Limb (tissue), 2 donors: ENCODE data around the gene RHEB.

ENCODE experiments used
- DNase-seq, 2 donors: peaks; one replicate each; pipeline ENCODE4 v3.0.0-alpha.2; 2016; ENCODE audit errors: extremely low spot score in 2 of 2

The RHEB gene

DNA sequence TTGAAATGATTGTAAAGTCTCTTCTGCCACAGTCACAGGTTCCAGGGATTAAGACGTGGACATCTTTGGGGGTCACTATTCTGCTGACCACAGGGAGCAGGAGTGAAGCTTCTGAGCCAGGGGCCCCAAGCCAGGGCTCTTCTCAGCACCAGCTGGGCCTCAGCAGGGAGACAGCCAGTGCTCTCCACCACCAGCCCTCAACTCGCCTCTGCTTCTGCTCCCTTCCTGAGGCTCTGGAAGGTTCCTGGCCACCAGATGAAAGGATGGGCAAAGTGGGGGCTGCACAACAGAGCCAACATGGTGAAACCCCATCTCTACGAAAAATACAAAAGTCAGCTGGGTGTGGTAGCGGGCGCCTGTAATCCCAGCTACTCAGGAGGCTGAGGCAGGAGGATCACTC lies 68.5 kb downstream of the RHEB start:
- no peak for DNase-seq

DNA sequence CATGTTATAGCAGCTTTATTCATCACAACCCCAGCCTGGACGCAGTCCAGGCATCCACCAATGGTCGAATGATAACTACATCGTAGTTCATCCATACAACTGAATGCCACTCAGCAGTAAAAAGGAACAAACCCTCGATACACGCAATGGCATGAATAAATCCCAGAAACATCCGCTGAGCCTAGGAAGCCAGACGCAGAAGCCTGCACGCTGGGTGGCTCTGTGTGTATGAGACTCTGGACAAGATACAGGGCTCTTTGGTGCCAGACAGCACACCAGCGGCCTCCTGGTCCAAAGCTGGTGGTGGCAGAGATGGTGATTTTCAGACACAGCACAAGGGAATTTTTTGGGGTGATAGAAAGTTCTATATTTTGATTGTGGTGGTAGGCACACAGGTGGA lies 69.7 kb downstream of the RHEB start:
- DNase-seq: no peak

DNA sequence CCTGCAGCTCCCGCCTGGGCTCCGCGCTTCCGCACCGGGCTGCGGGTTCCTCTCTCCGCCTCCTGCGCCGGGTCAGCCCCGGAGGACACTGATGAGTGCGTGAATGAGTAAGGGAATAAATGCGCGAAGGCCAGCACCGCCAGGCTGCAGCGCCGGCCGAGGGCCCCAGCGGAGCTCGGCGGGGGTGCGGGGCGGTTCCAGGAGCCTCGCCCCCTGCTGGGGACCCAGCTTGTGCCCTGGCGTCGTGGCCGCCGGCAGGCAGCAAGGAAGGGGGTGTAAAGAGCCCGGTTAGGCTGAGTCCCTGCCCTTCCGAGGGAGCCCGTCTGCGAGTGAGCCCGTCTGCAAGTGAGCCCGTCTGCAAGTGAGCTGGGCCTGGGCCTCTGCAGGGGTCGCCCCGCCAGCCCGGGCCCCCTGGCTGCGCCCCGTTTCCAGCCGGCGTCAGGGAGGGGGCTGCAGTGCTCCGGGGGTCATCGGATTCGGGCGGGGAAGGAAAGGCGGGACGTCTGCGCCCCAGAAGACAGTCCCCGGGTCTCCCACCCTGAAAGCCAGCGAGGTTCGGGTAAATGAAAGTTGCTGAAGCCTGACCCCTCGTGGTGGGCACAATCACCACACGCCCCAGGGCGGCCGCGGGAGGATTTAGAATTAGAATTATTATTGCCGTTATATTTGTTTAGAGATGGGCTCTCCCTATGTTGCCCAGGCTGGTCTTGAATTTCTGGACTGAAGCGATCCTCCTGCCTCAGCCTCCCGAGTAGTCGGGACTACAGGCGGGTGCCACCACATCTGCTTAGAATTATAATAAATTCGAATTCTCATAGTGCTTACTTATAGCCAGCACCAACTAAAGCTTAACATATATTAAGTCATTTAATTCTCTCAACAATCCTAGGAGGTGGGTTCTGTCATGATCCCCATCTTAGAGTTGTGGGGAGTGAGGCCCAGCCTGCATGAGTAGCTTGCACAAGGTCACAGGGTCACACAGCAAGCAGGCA lies 71.1 kb downstream of the RHEB start:
- DNase-seq: peak; percentile 62 to 84

DNA sequence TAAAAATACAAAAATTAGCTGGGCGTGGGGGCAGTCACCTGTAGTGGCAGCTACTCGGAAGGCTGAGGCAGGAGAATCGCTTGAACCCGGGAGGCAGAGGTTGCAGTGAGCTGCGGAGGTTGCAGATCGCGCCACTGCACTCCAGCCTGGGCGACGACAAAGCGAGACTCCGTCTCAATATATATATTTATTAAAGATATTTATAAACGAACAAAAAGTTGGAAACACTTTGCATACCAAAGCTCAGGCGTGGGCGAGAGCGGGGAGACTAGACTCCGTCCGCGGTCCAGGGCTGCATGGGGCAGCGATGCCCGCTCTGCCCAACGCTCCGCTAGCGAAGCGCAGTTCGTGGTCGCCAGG lies 71.8 kb downstream of the RHEB start:
- no peak for DNase-seq

DNA sequence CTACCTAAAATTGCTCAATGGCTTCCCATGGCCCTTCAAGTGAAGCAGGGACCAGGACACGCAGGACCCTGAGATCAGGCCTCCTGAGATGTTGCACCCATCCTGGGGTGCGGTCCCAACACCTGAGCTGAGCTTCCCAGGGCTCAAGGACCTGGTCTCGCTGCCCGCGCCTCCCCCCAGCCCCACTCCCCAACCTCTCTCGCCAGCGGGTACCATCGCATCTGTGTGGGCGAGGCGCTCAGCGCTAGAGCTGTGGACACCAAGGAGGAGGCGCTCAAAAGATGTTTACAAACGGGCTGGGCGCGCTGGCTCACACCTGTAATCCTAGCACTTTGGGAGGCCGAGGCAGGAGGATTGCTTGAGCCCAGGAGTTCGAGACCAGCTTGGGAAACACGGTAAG lies 72.4 kb downstream of the RHEB start:
- DNase-seq: no peak

DNA sequence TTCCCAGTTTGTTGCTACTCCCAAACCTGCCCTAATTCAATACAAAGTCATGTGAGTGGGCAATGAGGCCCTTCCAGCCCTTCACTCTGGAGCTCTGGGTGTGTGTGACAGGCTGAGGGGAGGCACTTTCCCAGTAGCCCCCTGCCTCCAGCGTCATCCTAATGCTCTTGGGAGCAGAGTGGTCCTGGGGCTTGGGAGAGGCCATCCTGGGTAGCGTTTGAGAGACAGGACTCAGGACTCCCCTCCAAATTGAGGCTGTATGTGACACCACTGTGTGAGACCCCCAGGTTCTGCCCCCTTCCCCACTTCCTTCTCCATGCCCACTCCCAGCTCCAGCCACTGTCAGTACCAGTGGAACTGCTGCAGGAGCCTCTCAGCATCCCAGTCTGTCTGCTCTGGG lies 73.3 kb downstream of the RHEB start:
- no peak for DNase-seq

DNA sequence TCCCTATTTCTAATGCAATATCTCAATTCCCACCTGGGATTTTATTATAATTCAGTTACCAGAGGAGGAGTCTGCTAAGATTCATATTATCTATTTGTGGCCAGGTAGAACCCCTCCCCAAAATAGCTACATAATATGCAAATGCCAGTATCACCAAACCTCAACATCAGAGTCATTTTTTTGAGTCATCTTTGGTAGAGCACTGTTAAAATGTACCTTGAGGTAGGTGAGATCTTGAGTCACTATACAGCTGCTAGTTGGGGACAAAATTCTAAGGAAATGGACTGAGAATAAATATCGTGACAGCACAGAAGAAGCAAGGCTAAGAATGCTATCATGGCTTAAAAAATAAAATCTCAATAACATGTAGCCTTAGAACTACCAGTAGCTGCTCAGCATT lies 75.1 kb downstream of the RHEB start:
- no peak for DNase-seq

DNA sequence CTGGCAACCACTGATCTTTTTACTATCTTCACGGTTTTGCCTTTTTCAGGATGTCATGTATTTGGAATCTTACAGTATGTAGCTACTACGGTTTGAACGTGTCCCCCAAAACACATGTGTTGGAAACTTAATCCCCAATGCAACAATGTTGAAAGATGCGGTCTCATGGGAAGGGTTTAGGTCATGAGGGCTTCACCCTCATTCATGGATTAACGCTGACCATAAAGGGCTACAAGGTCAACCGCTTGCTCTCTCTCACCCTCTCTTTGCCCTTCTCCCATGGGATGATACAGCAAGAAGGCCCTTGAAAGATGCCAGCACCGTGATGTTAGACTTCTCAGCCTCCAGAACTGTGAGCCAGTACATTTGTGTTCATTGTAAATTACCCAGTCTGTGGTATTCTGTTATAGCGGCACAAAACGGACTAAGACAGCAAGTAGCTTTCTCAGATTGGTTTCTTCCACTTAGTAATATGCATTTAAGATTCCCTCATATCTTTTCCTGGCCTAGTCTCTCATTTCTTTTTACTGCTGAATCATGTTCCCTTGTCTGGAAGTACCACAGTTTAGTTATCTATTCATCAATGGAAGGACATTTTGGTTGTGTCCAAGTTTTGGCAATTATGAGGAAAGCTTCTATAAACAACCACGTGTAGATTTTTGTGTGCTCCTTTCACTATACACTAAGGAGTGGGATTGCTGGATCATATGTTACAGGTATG lies 76.8 kb downstream of the RHEB start:
- DNase-seq: no peak

DNA sequence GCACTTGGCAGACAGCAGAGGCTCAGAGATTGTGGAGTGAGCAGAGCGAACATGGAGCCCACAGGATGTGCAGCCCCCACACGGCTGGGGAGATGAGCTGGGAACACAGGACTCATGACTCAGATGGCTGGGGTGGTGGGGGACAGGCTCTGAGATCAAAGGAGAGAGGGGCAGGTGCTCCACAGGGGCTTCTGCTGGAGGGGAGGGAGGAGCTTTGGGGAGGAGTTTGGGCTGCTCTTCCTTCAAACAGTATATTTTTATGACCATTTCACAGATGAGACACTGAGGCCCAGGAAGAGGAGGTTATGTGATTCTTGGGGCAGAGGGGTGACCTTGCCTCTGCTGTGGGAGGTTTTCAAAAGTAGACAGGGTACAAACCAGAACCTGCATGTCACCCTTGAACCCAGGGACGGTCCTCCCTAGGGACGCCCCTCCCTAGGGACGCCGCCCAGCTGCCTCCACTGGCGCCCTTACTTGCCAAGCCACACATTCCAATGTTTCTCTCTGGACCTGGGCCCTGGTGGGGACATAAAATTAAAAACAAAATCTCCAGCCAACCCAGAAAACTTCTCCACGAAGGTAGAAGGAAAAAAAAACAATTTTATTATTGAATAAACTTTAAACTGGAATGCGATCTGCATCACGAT lies 78.8 kb downstream of the RHEB start:
- no peak for DNase-seq

DNA sequence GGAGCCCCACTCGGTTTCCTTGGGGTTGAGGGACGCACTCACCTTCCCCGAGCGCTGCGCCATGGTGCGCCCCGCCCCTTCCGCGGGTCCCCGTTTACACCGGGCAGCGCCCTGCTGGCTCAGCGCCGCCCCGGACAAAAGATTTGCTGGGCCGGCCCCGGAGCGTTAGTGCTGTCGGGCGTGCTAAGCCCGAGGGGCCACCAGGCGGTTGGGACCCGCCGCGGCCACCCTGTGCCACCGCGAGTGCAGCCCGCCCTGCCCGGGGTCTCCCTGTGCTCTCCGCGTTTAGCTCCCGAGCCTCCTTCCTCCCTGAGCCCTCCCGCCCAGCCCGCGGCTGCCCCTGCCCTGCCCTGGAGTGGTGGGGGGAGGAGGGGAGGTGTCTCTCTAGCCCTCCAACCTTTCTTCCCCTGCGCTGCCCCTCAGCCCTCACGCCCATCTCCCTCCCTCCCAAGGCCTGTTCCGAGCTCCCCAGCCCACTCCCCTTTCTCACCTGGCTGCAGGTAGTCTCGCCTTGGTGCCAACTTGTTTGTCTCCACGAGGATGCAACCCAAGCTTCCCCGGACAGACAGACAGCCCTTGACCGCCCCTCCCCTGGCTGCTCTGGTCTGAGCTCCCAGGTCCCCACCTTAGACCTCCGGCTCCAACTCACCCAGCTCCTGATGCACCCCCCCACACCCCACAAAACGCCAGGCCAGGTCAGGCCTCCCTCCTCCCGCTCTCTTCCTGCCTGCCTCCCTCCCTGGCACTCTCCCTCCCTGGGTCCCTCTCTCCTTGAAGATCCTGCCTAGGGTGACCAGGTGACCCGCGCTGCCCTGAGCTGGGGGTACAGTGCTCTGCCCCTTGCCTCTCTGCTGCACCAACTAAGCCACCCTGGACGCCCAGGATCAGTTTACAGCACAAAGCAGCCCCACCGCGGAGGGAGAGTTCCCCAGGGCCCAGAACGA lies 79.6 kb downstream of the RHEB start, which contains the start of gene CRYGN:
CRYGN (minus strand) TSS at position 287 of the 944 bp plus-strand sequence; CDS start at position 63, 224 bp downstream.
- no peak for DNase-seq

DNA sequence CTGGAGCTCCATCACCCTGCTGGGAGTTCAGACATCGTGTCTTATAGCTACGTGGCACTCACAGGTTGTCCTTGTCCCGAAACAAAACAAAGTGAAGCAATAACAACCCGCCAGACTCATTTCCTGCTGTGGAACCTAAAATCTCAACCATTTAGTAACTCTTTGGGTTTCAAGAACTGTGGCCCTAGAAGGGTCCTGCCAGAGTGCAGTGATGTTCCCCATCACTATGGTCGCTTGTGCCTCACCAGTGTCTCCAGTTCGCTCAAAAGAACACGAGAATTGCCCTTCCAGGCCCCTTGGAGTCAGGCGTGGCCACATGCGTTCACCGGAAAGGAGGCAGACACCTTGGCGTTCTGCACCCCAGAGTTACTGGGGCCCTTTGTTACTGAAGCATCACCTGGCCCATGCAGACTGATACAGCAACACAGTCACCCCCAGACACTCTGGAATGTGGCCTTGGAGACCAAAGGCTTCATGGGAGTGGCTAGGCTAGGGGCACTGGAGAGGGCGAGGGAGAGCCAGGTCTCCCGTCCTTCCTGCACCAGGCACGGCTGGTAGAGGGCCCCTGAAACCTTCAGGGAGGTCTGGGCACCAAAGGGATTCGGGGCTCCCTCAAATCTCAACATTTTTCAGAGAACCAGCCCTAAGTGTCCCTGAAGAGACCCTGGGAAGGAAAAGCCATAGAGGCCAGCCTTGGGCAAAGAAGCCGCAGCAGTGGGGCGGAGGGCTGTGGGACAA lies 80.7 kb downstream of the RHEB start:
- DNase-seq: no peak

DNA sequence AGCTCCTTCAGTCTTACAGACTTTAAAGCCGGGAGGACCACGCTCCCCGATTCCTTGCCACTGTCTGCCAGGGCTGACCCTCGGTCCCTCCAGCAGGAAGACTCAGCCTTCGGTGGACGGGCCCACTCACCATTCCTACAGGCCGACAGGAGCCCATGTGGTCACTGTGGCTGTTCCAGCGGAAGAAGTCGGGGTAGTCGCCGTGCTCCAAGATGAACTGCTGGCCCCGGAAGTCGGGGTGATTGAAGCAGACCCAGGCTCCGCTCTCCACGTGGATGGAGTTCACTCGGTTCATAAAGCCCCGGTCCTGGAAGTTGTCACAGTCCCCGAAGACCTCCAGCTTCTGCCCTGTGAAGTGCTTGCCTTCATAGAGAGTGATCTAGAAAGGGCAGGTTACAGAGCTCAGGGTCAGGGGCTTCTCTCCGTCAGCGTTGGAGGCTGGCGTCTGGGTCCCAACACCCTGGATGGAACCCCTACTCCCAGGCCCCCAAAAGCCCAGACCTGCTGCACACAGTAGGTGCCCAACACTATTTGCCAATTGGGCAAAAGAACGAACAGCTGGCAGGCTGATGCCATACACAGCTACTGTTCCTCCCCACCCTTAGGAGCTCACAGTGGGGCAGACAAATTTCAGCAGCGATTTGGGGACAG lies 81.7 kb downstream of the RHEB start:
- DNase-seq: no peak

DNA sequence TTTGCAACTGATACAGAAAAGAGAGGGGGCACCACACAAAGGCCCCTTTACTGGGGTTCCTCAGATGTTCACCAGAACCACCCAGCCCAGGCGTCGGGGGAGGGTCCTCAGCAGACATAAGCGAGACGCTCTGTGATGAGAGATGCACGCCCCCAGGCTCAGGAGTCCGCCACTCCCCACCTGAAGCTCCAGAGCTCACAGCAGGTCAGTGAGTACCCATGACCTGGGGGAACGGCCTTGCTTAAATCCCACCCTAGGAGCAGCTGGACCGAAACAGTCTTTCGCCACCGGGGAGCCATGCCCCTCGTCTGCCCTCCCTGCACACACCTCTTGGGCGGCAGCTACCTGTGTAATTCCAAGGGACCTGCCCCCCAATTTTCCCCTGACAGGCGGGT lies 82.5 kb downstream of the RHEB start:
- no peak for DNase-seq

DNA sequence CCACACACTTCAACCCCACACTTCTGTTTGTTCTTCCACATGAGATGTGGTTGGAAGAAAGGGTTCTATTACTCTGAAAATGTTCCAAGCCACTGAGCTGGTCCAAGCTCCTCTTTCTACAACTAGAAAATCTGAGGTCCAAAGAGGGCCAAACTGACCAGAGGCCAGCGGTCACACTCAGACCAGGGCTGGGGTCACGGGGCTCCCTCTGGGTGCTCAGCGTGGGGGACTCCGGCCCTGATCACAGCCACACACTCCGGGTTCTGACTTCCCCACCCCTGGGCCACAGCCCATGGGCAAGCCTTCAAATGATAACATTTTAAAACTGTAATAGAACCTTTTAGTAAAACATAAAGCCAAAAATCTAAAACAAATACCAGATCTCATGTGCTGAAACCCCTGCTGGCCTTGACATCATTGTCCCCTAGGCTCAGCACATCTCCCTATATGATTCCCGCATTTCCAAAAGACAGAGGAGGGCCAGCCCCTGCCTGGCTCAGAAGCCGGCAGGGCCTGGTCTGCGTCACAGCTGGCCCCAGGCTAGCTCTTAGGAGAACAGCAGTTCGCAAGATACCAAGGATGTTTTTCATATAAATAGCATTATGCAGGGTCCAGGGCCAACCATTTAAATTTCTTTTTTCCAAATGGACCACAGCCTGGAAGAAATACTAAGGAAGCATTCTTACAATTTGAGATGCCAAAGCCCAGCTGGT lies 83.1 kb downstream of the RHEB start:
- no peak for DNase-seq

DNA sequence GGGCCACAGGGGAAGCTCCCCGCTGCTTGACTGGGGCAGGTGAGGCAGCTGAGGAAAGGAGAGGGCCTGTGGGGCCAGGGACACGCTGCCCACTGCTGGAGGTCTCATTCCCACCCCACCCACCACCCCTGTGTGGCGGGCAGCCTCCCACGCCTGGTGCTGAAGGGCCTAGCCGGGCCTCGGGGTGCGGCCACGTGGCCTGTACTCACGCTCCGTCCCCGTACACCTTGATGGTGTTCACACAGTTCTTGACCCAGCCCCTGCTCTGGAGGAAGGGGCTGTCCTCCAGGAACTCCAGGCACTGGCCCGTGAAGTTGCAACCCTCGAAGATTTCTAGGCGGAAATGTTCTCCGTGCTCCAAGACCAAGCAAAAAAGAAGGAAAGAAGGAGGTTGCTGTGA lies 83.7 kb downstream of the RHEB start:
- DNase-seq: no peak

DNA sequence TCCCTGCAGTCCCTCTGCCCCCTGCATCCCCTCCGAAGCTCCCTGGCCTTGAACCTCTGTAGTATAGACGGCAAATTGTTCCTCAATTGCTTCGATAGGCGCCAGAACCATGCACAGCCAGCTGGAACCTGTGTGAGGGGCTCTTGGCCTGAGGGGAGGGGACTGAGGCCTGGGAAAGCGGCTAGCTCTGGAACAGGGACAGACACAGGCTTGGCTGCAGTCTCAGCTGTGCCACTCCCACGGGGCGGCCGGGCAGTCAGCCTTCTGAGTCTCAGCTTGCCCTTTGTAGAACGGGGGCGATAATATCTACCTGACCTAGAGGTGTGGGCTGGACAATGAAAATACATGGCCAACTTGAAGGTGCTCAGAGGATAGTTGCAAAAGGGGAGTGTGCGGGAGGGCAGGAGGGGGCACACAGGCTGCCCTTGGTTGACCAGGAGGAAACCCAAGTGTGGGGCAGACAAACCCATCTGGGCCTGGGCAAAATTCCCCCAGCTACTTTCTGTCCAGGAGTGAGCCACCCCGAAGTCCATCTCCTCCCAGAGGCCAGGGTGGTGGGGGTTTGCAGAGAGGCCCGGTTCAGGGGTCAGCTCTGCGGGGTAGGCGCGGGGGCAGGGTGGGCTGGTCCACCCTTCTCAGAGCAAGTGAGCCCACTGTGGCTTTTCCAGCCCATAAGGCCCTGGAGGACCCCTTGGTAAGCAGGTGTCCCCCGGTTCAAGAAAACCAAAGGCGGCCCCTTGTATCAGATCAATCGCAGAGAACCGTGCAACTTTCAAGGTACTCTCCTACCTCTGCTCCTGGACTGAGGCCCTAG lies 84.4 kb downstream of the RHEB start:
- no peak for DNase-seq

DNA sequence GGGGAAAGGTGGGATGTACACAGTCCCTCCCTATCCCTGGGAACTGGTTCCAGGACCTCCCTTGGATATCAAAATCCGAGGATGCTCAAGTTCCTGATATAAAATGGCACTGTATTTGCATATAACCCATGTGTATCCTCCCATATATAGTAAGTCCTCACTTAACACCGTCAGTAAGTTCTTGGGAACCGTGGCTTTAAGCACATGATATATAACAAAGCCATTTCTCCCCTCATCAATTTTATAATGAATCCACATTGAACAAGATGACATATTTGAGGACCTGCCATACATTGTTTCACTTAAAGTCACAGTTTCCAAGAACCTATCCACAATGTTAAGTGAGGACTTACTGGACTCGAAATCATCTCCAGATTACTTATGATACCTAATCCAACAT lies 85.1 kb downstream of the RHEB start:
- DNase-seq: no peak

DNA sequence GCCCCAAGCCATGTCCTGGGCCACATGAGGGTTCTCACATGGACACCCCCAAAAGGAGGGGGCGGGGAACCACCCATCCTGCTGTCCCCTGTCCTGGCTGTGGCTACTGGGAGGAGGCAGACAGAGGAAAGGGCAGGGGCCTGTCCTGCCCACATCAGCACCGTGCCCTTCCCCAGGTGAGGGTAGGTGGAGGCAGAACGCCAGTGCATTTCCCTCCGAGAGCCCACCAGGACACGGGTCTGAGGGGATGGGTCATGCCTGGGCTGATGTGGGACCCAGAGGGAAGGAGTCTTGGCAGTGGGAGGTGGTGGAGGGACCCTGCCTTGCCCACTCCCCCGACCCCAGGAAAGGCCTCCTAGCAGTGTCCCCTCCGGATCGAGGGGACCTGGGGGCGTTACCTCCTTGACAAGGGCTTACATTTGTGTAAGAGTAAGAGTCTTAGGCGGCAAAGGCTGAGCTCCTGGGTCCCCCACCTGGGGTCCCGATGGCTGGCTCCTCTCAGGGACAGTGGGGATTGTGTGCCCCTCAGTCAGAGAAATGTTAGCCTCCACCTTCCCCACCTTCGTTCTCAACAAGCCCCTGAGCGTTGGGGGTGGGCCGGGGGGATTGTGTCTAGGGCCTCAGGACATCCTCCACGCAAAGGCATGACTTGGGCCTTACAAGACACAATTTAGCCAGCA lies 85.8 kb downstream of the RHEB start:
- no peak for DNase-seq
